GM23338 (cell line): ENCODE results near the gene SPATA31E1.

Source experiments
- CREB1 ChIP-seq: fragments of 250-450 bp; sonication (Bioruptor Pico); IDR thresholded peaks from 2 replicates; pipeline ENCODE4 v1.5.0; 2020; ENCODE audit warnings: low read depth, mild to moderate bottlenecking, moderate library complexity
- EZH2 ChIP-seq: fragments of 200-600 bp; sonication (generic); IDR thresholded peaks from one replicate; pipeline ENCODE4 v1.8.0; 2017; ENCODE audit warnings: antibody characterized with exemption, mild to moderate bottlenecking, low read depth; ENCODE audit not compliant: unreplicated experiment
- EZH2phosphoT487 ChIP-seq: fragments of 200-600 bp; sonication (generic); IDR thresholded peaks from one replicate; pipeline ENCODE4 v1.8.1; 2018; ENCODE audit warnings: antibody characterized with exemption; ENCODE audit not compliant: unreplicated experiment
- JUNB ChIP-seq: IDR thresholded peaks from one replicate; pipeline ENCODE4 v1.6.1; 2016; ENCODE audit warnings: antibody characterized with exemption; ENCODE audit not compliant: unreplicated experiment
- NANOG ChIP-seq: IDR thresholded peaks from 2 replicates; pipeline ENCODE4 v1.6.1; 2016; ENCODE audit warnings: antibody characterized with exemption, borderline replicate concordance
- POLR2AphosphoS5 ChIP-seq: IDR thresholded peaks from 2 replicates; pipeline ENCODE4 v1.6.1; 2016; ENCODE audit warnings: antibody characterized with exemption, low read depth
- STAT1 ChIP-seq: IDR thresholded peaks from one replicate; pipeline ENCODE4 v1.6.1; 2016; ENCODE audit warnings: antibody characterized with exemption; ENCODE audit not compliant: unreplicated experiment
- ZNF114 ChIP-seq: fragments of 250-450 bp; sonication (Bioruptor Pico); IDR thresholded peaks from 2 replicates; pipeline ENCODE4 v1.5.0; 2020; ENCODE audit warnings: mild to moderate bottlenecking, moderate library complexity
- ZNF331 ChIP-seq: fragments of 250-450 bp; sonication (Bioruptor Pico); IDR thresholded peaks from 2 replicates; pipeline ENCODE4 v1.5.0; 2020; ENCODE audit warnings: low read depth, mild to moderate bottlenecking, moderate library complexity
- TF ChIP-seq, protein P1 (sequence below), 2 experiments: fragments of 200-600 bp in 1 of 2; sonication (generic) in 1 of 2; conservative IDR thresholded peaks; 2 replicates each; pipeline versions ENCODE4 v1.5.1 to v1.6.1; 2016 to 2017; ENCODE audit warnings: antibody characterized with exemption in 2 of 2, low read depth in 2 of 2, mild to moderate bottlenecking in 2 of 2, moderate library complexity in 1 of 2
- TF ChIP-seq, protein P2 (sequence below): IDR thresholded peaks from one replicate; pipeline ENCODE4 v1.6.1; 2018; ENCODE audit warnings: antibody characterized with exemption; ENCODE audit not compliant: unreplicated experiment
- TF ChIP-seq, protein P3 (sequence below): fragments of 250-450 bp; sonication (Bioruptor Pico); IDR thresholded peaks from 2 replicates; pipeline ENCODE4 v1.5.0; 2020; ENCODE audit warnings: mild to moderate bottlenecking, moderate library complexity
- TF ChIP-seq, protein P4 (sequence below): IDR thresholded peaks from 2 replicates; pipeline ENCODE4 v1.6.1; 2016; ENCODE audit warnings: antibody characterized with exemption

DNA sequence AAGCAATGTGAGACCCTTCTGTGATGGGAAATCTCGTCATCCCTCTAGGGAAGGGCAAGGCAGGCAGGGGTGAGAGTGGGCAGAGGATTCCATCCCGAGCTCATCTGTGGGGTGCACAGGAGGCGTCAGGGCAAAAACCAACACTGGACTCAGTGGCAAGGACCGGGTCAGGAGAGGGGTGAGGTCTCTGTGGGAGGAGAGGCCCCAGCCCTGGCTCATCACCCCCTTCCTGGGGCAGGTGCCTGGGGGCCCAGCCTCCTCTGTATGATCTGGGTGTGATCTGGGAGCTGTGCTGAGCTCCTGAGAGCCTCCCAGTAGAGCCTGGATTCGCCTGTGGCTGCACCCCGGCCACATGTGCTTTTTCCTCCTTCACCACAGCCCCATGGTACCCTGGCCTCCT is 597 bp downstream of the SPATA31E1 start:
- no peak for TF ChIP-seq EZH2phosphoT487
- TF ChIP-seq, protein P1, sequence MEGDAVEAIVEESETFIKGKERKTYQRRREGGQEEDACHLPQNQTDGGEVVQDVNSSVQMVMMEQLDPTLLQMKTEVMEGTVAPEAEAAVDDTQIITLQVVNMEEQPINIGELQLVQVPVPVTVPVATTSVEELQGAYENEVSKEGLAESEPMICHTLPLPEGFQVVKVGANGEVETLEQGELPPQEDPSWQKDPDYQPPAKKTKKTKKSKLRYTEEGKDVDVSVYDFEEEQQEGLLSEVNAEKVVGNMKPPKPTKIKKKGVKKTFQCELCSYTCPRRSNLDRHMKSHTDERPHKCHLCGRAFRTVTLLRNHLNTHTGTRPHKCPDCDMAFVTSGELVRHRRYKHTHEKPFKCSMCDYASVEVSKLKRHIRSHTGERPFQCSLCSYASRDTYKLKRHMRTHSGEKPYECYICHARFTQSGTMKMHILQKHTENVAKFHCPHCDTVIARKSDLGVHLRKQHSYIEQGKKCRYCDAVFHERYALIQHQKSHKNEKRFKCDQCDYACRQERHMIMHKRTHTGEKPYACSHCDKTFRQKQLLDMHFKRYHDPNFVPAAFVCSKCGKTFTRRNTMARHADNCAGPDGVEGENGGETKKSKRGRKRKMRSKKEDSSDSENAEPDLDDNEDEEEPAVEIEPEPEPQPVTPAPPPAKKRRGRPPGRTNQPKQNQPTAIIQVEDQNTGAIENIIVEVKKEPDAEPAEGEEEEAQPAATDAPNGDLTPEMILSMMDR (conservative IDR thresholded peaks at IDR 0.05; ENCODE audit: low read depth in 2 of 2) = no peak
- no peak for TF ChIP-seq POLR2AphosphoS5
- no peak for TF ChIP-seq EZH2
- TF ChIP-seq ZNF331 (CRISPR knock-in tag) = no peak
- no peak for TF ChIP-seq JUNB
- TF ChIP-seq, protein P2, sequence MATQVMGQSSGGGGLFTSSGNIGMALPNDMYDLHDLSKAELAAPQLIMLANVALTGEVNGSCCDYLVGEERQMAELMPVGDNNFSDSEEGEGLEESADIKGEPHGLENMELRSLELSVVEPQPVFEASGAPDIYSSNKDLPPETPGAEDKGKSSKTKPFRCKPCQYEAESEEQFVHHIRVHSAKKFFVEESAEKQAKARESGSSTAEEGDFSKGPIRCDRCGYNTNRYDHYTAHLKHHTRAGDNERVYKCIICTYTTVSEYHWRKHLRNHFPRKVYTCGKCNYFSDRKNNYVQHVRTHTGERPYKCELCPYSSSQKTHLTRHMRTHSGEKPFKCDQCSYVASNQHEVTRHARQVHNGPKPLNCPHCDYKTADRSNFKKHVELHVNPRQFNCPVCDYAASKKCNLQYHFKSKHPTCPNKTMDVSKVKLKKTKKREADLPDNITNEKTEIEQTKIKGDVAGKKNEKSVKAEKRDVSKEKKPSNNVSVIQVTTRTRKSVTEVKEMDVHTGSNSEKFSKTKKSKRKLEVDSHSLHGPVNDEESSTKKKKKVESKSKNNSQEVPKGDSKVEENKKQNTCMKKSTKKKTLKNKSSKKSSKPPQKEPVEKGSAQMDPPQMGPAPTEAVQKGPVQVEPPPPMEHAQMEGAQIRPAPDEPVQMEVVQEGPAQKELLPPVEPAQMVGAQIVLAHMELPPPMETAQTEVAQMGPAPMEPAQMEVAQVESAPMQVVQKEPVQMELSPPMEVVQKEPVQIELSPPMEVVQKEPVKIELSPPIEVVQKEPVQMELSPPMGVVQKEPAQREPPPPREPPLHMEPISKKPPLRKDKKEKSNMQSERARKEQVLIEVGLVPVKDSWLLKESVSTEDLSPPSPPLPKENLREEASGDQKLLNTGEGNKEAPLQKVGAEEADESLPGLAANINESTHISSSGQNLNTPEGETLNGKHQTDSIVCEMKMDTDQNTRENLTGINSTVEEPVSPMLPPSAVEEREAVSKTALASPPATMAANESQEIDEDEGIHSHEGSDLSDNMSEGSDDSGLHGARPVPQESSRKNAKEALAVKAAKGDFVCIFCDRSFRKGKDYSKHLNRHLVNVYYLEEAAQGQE = no peak
- TF ChIP-seq CREB1 (CRISPR knock-in tag) = no peak
- no peak for TF ChIP-seq NANOG
- TF ChIP-seq STAT1 = no peak
- TF ChIP-seq ZNF114 (CRISPR knock-in tag) = no peak
- TF ChIP-seq, protein P3, sequence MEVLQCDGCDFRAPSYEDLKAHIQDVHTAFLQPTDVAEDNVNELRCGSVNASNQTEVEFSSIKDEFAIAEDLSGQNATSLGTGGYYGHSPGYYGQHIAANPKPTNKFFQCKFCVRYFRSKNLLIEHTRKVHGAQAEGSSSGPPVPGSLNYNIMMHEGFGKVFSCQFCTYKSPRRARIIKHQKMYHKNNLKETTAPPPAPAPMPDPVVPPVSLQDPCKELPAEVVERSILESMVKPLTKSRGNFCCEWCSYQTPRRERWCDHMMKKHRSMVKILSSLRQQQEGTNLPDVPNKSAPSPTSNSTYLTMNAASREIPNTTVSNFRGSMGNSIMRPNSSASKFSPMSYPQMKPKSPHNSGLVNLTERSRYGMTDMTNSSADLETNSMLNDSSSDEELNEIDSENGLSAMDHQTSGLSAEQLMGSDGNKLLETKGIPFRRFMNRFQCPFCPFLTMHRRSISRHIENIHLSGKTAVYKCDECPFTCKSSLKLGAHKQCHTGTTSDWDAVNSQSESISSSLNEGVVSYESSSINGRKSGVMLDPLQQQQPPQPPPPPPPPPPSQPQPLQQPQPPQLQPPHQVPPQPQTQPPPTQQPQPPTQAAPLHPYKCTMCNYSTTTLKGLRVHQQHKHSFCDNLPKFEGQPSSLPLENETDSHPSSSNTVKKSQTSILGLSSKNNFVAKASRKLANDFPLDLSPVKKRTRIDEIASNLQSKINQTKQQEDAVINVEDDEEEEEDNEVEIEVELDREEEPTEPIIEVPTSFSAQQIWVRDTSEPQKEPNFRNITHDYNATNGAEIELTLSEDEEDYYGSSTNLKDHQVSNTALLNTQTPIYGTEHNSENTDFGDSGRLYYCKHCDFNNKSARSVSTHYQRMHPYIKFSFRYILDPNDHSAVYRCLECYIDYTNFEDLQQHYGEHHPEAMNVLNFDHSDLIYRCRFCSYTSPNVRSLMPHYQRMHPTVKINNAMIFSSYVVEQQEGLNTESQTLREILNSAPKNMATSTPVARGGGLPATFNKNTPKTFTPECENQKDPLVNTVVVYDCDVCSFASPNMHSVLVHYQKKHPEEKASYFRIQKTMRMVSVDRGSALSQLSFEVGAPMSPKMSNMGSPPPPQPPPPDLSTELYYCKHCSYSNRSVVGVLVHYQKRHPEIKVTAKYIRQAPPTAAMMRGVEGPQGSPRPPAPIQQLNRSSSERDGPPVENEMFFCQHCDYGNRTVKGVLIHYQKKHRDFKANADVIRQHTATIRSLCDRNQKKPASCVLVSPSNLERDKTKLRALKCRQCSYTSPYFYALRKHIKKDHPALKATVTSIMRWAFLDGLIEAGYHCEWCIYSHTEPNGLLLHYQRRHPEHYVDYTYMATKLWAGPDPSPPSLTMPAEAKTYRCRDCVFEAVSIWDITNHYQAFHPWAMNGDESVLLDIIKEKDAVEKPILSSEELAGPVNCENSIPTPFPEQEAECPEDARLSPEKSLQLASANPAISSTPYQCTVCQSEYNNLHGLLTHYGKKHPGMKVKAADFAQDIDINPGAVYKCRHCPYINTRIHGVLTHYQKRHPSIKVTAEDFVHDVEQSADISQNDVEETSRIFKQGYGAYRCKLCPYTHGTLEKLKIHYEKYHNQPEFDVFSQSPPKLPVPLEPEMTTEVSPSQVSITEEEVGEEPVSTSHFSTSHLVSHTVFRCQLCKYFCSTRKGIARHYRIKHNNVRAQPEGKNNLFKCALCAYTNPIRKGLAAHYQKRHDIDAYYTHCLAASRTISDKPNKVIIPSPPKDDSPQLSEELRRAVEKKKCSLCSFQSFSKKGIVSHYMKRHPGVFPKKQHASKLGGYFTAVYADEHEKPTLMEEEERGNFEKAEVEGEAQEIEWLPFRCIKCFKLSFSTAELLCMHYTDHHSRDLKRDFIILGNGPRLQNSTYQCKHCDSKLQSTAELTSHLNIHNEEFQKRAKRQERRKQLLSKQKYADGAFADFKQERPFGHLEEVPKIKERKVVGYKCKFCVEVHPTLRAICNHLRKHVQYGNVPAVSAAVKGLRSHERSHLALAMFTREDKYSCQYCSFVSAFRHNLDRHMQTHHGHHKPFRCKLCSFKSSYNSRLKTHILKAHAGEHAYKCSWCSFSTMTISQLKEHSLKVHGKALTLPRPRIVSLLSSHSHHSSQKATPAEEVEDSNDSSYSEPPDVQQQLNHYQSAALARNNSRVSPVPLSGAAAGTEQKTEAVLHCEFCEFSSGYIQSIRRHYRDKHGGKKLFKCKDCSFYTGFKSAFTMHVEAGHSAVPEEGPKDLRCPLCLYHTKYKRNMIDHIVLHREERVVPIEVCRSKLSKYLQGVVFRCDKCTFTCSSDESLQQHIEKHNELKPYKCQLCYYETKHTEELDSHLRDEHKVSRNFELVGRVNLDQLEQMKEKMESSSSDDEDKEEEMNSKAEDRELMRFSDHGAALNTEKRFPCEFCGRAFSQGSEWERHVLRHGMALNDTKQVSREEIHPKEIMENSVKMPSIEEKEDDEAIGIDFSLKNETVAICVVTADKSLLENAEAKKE (CRISPR knock-in tag) = no peak
- TF ChIP-seq, protein P4, sequence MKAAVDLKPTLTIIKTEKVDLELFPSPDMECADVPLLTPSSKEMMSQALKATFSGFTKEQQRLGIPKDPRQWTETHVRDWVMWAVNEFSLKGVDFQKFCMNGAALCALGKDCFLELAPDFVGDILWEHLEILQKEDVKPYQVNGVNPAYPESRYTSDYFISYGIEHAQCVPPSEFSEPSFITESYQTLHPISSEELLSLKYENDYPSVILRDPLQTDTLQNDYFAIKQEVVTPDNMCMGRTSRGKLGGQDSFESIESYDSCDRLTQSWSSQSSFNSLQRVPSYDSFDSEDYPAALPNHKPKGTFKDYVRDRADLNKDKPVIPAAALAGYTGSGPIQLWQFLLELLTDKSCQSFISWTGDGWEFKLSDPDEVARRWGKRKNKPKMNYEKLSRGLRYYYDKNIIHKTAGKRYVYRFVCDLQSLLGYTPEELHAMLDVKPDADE = no peak
